OCI-LY7 (cell line): ENCODE measurements around the gene LOXHD1. TPM values are rescaled to one million over a fixed set of nuclear protein-coding genes. Genes with fewer than 3 reads are reported as not detected.
A peak's percentile ranks its signal among the peaks of the same experiment; 100 is the strongest.

Experiments used
- BruUV-seq: library from RNA; stranded (reverse); fragments of 400-500 nt; replicated peaks from 2 replicates; lab custom pipeline; 2021; lab: Mats Ljungman, UMichigan
- CTCF ChIA-PET: fragments of 300-600 bp; sonication (Branson Sonifier 250); formaldehyde crosslinking; loops from one replicate; lab custom pipeline; 2022; ENCODE audit warnings: antibody characterized with exemption; ENCODE audit not compliant: unreplicated experiment; lab: Charles Lee
- POLR2A ChIA-PET: fragments of 300-600 bp; sonication (Branson Sonifier 250); formaldehyde crosslinking; loops from one replicate; lab custom pipeline; 2022; ENCODE audit warnings: antibody characterized with exemption; lab: Charles Lee
- DNase-seq: peaks from one replicate; pipeline ENCODE4 v3.0.0-alpha.2; 2015; ENCODE audit warnings: low spot score
- H2AFZ ChIP-seq: fragments of 200-600 bp; sonication (generic), shearing (Covaris generic); 2 replicates; pipeline ENCODE4 v1.6.1; 2014; ENCODE audit warnings: mild to moderate bottlenecking, antibody characterized with exemption, low read length, moderate library complexity
- H3K27ac ChIP-seq: fragments of 200-600 bp; sonication (generic); 2 replicates; pipeline ENCODE4 v1.5.1; 2014; ENCODE audit warnings: mixed run types, low read depth, mild to moderate bottlenecking, moderate library complexity, low read length, inconsistent platforms; ENCODE audit not compliant: poor library complexity, severe bottlenecking
- H3K36me3 ChIP-seq: fragments of 200-600 bp; sonication (generic); 2 replicates; pipeline ENCODE4 v1.6.1; 2014; ENCODE audit warnings: mild to moderate bottlenecking, antibody characterized with exemption, low read length, moderate library complexity, mixed read lengths; ENCODE audit not compliant: insufficient read depth
- H3K4me1 ChIP-seq: fragments of 200-600 bp; sonication (generic); 2 replicates; pipeline ENCODE4 v1.5.1; 2014; ENCODE audit warnings: mild to moderate bottlenecking, low read length; ENCODE audit not compliant: insufficient read depth, poor library complexity, severe bottlenecking
- H3K4me2 ChIP-seq: fragments of 200-600 bp; sonication (generic); 2 replicates; pipeline ENCODE4 v1.6.1; 2014; ENCODE audit warnings: mild to moderate bottlenecking, low read length
- H3K4me3 ChIP-seq: fragments of 200-600 bp; sonication (generic); 2 replicates; pipeline ENCODE4 v1.5.1; 2014; ENCODE audit warnings: mild to moderate bottlenecking, low read depth, low read length; ENCODE audit not compliant: poor library complexity, severe bottlenecking
- H3K79me2 ChIP-seq: fragments of 200-600 bp; sonication (generic); 2 replicates; pipeline ENCODE4 v1.6.1; 2016; ENCODE audit warnings: low read depth, mild to moderate bottlenecking, low read length, moderate library complexity, mixed read lengths; ENCODE audit not compliant: insufficient read depth
- H3K9me2 ChIP-seq: fragments of 200-600 bp; sonication (generic); 2 replicates; pipeline ENCODE4 v1.6.1; 2016; ENCODE audit warnings: mild to moderate bottlenecking, low read length, mixed read lengths; ENCODE audit not compliant: insufficient read depth
- H3K9me3 ChIP-seq: fragments of 200-600 bp; sonication (generic); 2 replicates; pipeline ENCODE4 v1.6.1; 2014; ENCODE audit warnings: mild to moderate bottlenecking, mixed run types, low read length, mixed read lengths
- H4K20me1 ChIP-seq: fragments of 200-600 bp; sonication (generic); 2 replicates; pipeline ENCODE4 v1.6.1; 2014; ENCODE audit warnings: mild to moderate bottlenecking, antibody characterized with exemption, low read length, moderate library complexity, mixed read lengths; ENCODE audit not compliant: insufficient read depth
- CTCF ChIP-seq: fragments of 200-600 bp; sonication (generic); conservative IDR thresholded peaks from 2 replicates; pipeline ENCODE4 v1.5.1; 2014; ENCODE audit warnings: mild to moderate bottlenecking, antibody characterized with exemption, low read length, moderate library complexity, mixed read lengths
- EZH2phosphoT487 ChIP-seq: fragments of 200-600 bp; sonication (generic); IDR thresholded peaks from 2 replicates; pipeline ENCODE4 v1.6.1; 2018; ENCODE audit warnings: low read depth, borderline replicate concordance, mild to moderate bottlenecking, mixed run types, antibody characterized with exemption, low read length, moderate library complexity, mixed read lengths
- intact Hi-C: fragments of 100-400 bp; cut with micrococcal nuclease; formaldehyde crosslinking; loops from one replicate; pipeline ENCODE4 v1.10.0; 2022; ENCODE audit not compliant: unreplicated experiment
- total RNA-seq, 2 experiments: library from RNA; depleted of rRNA in 1 of 2; stranded (reverse); fragments of >200 nt in 1 of 2; shearing (Covaris generic) in 1 of 2; gene quantifications; 2 replicates each; pipeline ENCODE4 v1.2.3, GENCODE V29; 2014 to 2022

LOXHD1 gene
- total RNA-seq, 2 experiments from 2014 or later, result not detected

GRCh38 chr18:46656326-46657114, 500 bp downstream of the LOXHD1 start:
- no peak for DNase-seq
- TF ChIP-seq CTCF (no peak), EZH2phosphoT487 (no peak)
- Histone ChIP-seq H4K20me1 (no peaks in the 10 kb centered on the region), H3K36me3 (no peaks in the 10 kb centered on the region), H3K4me2 (no peak overlapping the region), H3K27ac (no peak overlapping the region), H3K4me1 (no peaks in the 10 kb centered on the region), H3K9me2 (no peaks in the 10 kb centered on the region), H3K4me3 (no peak overlapping the region), H3K9me3 (no peaks in the 10 kb centered on the region), H3K79me2 (no peaks in the 10 kb centered on the region), H2AFZ (no peak overlapping the region)
- ChIA-PET POLR2A (no interaction called here), CTCF (no interaction called here)
- no TSS peak for BruUV-seq
- intact Hi-C loops, result no loop called here

GRCh38 chr18:46652372-46652771, 4.6 kb downstream of the LOXHD1 start:
- H3K9me2 ChIP-seq, result no peaks in the 10 kb centered on the region
- intact Hi-C loops, result no loop called here
- H3K79me2 ChIP-seq, result no peaks in the 10 kb centered on the region
- no peak overlapping the region for H3K4me2 ChIP-seq
- no peak overlapping the region for H2AFZ ChIP-seq
- H3K4me1 ChIP-seq, result no peaks in the 10 kb centered on the region
- H4K20me1 ChIP-seq, result no peaks in the 10 kb centered on the region
- TF ChIP-seq EZH2phosphoT487, result no peak
- TF ChIP-seq CTCF, result peak; percentile 33; the same call in 1 of the 2 replicates
- no peaks in the 10 kb centered on the region for H3K36me3 ChIP-seq
- BruUV-seq, result no TSS peak
- ChIA-PET CTCF (no interaction called here), POLR2A (no interaction called here)
- no peak overlapping the region for H3K4me3 ChIP-seq
- DNase-seq, result no peak
- no peak overlapping the region for H3K27ac ChIP-seq
- H3K9me3 ChIP-seq, result no peaks in the 10 kb centered on the region

GRCh38 chr18:46650681-46651080, 6.3 kb downstream of the LOXHD1 start:
- Histone ChIP-seq H3K36me3 (no peaks in the 10 kb centered on the region), H3K4me2 (no peak overlapping the region), H2AFZ (no peak overlapping the region), H3K79me2 (no peaks in the 10 kb centered on the region), H3K9me3 (no peaks in the 10 kb centered on the region), H3K9me2 (no peaks in the 10 kb centered on the region), H3K4me1 (no peaks in the 10 kb centered on the region), H4K20me1 (no peaks in the 10 kb centered on the region), H3K4me3 (no peak overlapping the region), H3K27ac (no peak overlapping the region)
- TF ChIP-seq EZH2phosphoT487, result no peak
- TF ChIP-seq CTCF, result no peak
- ChIA-PET POLR2A (no interaction called here), CTCF (no interaction called here)
- DNase-seq, result no peak
- no TSS peak for BruUV-seq
- intact Hi-C loops, result no loop called here
